Upper lobe of left lung (tissue), 6 donors: ENCODE measurements around the gene INO80D. TPM values are rescaled to one million over a fixed set of nuclear protein-coding genes. Genes with fewer than 3 reads are reported as not detected.

Experiments used
- ATAC-seq, 2 donors: fragments of 200-7000 bp; cut with Tn5 transposase; one replicate each; pipeline ENCODE4 v1.9.1; 2022; ENCODE audit warnings: mild to moderate bottlenecking in 2 of 2, moderate library complexity in 2 of 2; ENCODE audit not compliant: low FRiP score in 2 of 2
- DNase-seq, 2 donors: peaks; one replicate each; pipeline ENCODE4 v3.0.0-alpha.2; 2019 to 2020
- H3K27ac ChIP-seq, 4 donors: fragments of 200-600 bp; sonication (generic); one replicate each; pipeline ENCODE4 v1.5.1; 2016 to 2019
- H3K27me3 ChIP-seq, 4 donors: fragments of 200-600 bp; sonication (generic); one replicate each; pipeline ENCODE4 v1.5.1; 2017 to 2019
- H3K36me3 ChIP-seq, 4 donors: fragments of 200-600 bp; sonication (generic); one replicate each; pipeline ENCODE4 v1.5.1; 2016 to 2019
- H3K4me1 ChIP-seq, 4 donors: fragments of 200-600 bp; sonication (generic); one replicate each; pipeline ENCODE4 v1.5.1; 2018 to 2019
- H3K4me3 ChIP-seq, 4 donors: fragments of 200-600 bp; sonication (generic); one replicate each; pipeline ENCODE4 v1.5.1; 2017 to 2019; ENCODE audit warnings: mild to moderate bottlenecking in 2 of 4, moderate library complexity in 1 of 4
- H3K9me3 ChIP-seq, 4 donors: fragments of 200-600 bp; sonication (generic); one replicate each; pipeline ENCODE4 v1.5.1; 2018 to 2019
- CTCF ChIP-seq, 6 experiments: fragments of 450-650 bp in 4 of 6; fragments of 200-600 bp in 2 of 6; sonication (generic) in 2 of 6; IDR thresholded peaks; one replicate each; pipeline ENCODE4 v1.5.1; 2016 to 2019; ENCODE audit warnings: antibody characterized with exemption in 6 of 6
- EP300 ChIP-seq, 4 donors: sonication (generic); formaldehyde crosslinking; IDR thresholded peaks; one replicate each; pipeline ENCODE4 v1.5.1; 2017; ENCODE audit warnings: antibody characterized with exemption in 4 of 4, control low read depth in 2 of 4
- POLR2A ChIP-seq, 4 donors: fragments of 450-650 bp; IDR thresholded peaks; one replicate each; pipeline ENCODE4 v1.5.1; 2016 to 2017; ENCODE audit warnings: antibody characterized with exemption in 4 of 4, mild to moderate bottlenecking in 2 of 4
- POLR2AphosphoS5 ChIP-seq, 2 donors: sonication (generic); formaldehyde crosslinking; IDR thresholded peaks; one replicate each; pipeline ENCODE4 v1.5.1; 2017; ENCODE audit warnings: antibody characterized with exemption in 2 of 2
- WGBS, 2 donors: methylation state at CpG; one replicate each; pipeline ENCODE4 v1.1.5; 2017 to 2018; 5-methylcytosine and 5-hydroxymethylcytosine counted together
- total RNA-seq, 6 donors: library from RNA; depleted of rRNA in 4 of 6; stranded (reverse); fragments of >200 nt in 4 of 6; gene quantifications; one replicate each; pipeline versions ENCODE4 v1.1.0 to v1.2.1, GENCODE V29; 2016 to 2021
- donor health status: DM: no; HTN: no; CAD: no; lungs with moderate emphysema.
- donor health status: DM: no; HTN: yes; CAD: no; lungs with severe emphysema.

The INO80D gene
- total RNA-seq, 6 donors from 2014 or later = 13.0 to 50.3 (median 21.9) TPM

- ATAC-seq (no peak), DNase-seq (no peak)
- Histone ChIP-seq H3K4me1 (no peaks in the 10 kb centered on the region), H3K27ac (no peak overlapping the region), H3K36me3 (peaks cover 10 to 61% (median 32%) of the 10 kb centered on the region in 4 donors), H3K9me3 (no peaks in the 10 kb centered on the region), H3K4me3 (no peak overlapping the region), H3K27me3 (no peaks in the 10 kb centered on the region)
- 61 to 70% methylated on average over 5 of the region's 5 CpGs for WGBS, 2 donors
- no peak for TF ChIP-seq POLR2A (IDR thresholded peaks at IDR 0.05)
- no peak for TF ChIP-seq EP300 (IDR thresholded peaks at IDR 0.05)
- no peak for TF ChIP-seq CTCF (IDR thresholded peaks at IDR 0.05)
- no peak for TF ChIP-seq POLR2AphosphoS5 (IDR thresholded peaks at IDR 0.05)
Observed at GRCh38 chr2:206001912-206002311, 84.1 kb downstream of the INO80D start.

GRCh38 chr2:206000776-206001175 is 85.2 kb downstream of the INO80D start:
- Histone ChIP-seq H3K4me1 (no peaks in the 10 kb centered on the region), H3K9me3 (no peaks in the 10 kb centered on the region), H3K36me3 (peaks cover 10 to 50% (median 25%) of the 10 kb centered on the region in 4 donors), H3K4me3 (no peak overlapping the region), H3K27ac (no peak overlapping the region), H3K27me3 (no peaks in the 10 kb centered on the region)
- WGBS, 2 donors = 90 to 91% methylated on average over 1 of the region's 1 CpG
- no peak for DNase-seq
- TF ChIP-seq CTCF (IDR thresholded peaks at IDR 0.05) (no peak), POLR2AphosphoS5 (IDR thresholded peaks at IDR 0.05) (no peak), POLR2A (IDR thresholded peaks at IDR 0.05) (no peak), EP300 (IDR thresholded peaks at IDR 0.05) (no peak)
- no peak for ATAC-seq

GRCh38 chr2:205998583-205998982 is 87.4 kb downstream of the INO80D start:
- DNase-seq = no peak
- no peak overlapping the region for H3K27ac ChIP-seq
- H3K27me3 ChIP-seq = no peaks in the 10 kb centered on the region
- H3K36me3 ChIP-seq = peaks cover 0 to 28% (median 7%) of the 10 kb centered on the region in 4 donors
- ATAC-seq = no peak
- peaks cover 0 to 5% (median 0%) of the 10 kb centered on the region in 4 donors for H3K4me1 ChIP-seq
- WGBS, 2 donors = 77 to 85% methylated on average over 2 of the region's 2 CpGs
- TF ChIP-seq POLR2AphosphoS5 (IDR thresholded peaks at IDR 0.05) (no peak), EP300 (IDR thresholded peaks at IDR 0.05) (no peak), POLR2A (IDR thresholded peaks at IDR 0.05) (no peak), CTCF (IDR thresholded peaks at IDR 0.05) (no peak)
- no peaks in the 10 kb centered on the region for H3K9me3 ChIP-seq
- H3K4me3 ChIP-seq = no peak overlapping the region

- ATAC-seq (no peak), DNase-seq (no peak)
- Histone ChIP-seq H3K9me3 (no peaks in the 10 kb centered on the region), H3K27me3 (no peaks in the 10 kb centered on the region), H3K36me3 (peaks cover 0 to 29% (median 1%) of the 10 kb centered on the region in 4 donors), H3K4me3 (no peak overlapping the region), H3K27ac (no peak overlapping the region), H3K4me1 (peaks cover 0 to 5% (median 0%) of the 10 kb centered on the region in 4 donors)
- no peak for TF ChIP-seq POLR2A (IDR thresholded peaks at IDR 0.05)
- TF ChIP-seq EP300 (IDR thresholded peaks at IDR 0.05) = no peak
- TF ChIP-seq POLR2AphosphoS5 (IDR thresholded peaks at IDR 0.05) = no peak
- no peak for TF ChIP-seq CTCF (IDR thresholded peaks at IDR 0.05)
Observed at GRCh38 chr2:205996161-205996560, 89.8 kb downstream of the INO80D start.

- no peaks in the 10 kb centered on the region for H3K27me3 ChIP-seq
- ATAC-seq (no peak), DNase-seq (no peak)
- no peak overlapping the region for H3K4me3 ChIP-seq
- TF ChIP-seq POLR2AphosphoS5 (IDR thresholded peaks at IDR 0.05) (no peak), EP300 (IDR thresholded peaks at IDR 0.05) (no peak), CTCF (IDR thresholded peaks at IDR 0.05) (no peak), POLR2A (IDR thresholded peaks at IDR 0.05) (no peak)
- WGBS, 2 donors = 84 to 97% methylated on average over 1 of the region's 1 CpG
- peaks cover 0 to 5% (median 0%) of the 10 kb centered on the region in 4 donors for H3K4me1 ChIP-seq
- no peak overlapping the region for H3K27ac ChIP-seq
- no peaks in the 10 kb centered on the region for H3K9me3 ChIP-seq
- H3K36me3 ChIP-seq = peaks cover 0 to 31% (median 1%) of the 10 kb centered on the region in 4 donors
Observed at GRCh38 chr2:205995260-205995659, 90.7 kb downstream of the INO80D start.
